A673 (cell line): Measurements from ENCODE around the gene OS9.

Source experiments
- CTCF ChIP-seq: fragments of 300-800, 200-600 bp; sonication (generic); conservative IDR thresholded peaks from 2 replicates; pipeline ENCODE4 v1.5.1; 2017; ENCODE audit warnings: low read depth, mild to moderate bottlenecking, antibody characterized with exemption, low read length, moderate library complexity, mixed read lengths
- EZH2 ChIP-seq: fragments of 200-600 bp; sonication (generic); IDR thresholded peaks from 2 replicates; pipeline ENCODE4 v1.6.1; 2017; ENCODE audit warnings: borderline replicate concordance, low read depth, mild to moderate bottlenecking, mixed read lengths, antibody characterized with exemption, low read length; ENCODE audit not compliant: poor library complexity, severe bottlenecking

GRCh38 chr12:57730336-57731067, 36.6 kb downstream of the OS9 start:
- TF ChIP-seq CTCF = no peak
- no peak for TF ChIP-seq EZH2
